ENCODE measurements around the gene PTPRN2.

DNA sequence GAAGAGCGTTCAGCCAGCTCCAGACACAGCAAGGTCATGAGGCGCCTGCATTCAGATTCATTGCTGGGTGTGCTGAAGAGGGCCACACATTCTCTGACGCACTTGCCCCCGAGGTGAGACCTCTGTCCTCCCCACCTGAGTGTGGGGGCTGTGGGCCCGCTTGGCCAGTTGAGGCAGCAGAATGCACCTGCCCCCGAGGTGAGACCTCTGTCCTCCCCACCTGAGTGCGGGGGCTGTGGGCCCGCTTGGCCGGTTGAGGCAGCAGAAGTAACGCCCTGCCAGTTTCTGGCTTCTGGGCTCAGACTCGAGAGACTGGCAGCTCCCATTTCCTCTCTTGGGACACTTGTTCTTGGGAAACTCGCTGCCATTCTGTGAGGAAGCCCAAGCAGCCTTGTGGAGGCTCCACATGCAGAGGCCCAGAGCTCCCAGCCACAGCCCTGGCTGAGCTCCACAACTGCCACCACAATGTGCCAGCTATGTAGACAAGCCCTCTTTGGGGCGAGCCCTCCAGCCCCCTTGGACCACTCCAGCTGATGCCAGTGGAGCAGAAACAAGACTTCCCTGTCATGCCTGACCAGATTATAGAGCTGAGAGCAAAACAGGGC lies 816.8 kb downstream of the PTPRN2 start:
- no peak for TF ChIP-seq NFRKB (IDR thresholded peaks at IDR 0.05)
- no peak for TF ChIP-seq FOXA1 (IDR thresholded peaks at IDR 0.05)
- TF ChIP-seq ELF4 (IDR thresholded peaks at IDR 0.05): no peak
- no peak for TF ChIP-seq FOXM1 (IDR thresholded peaks at IDR 0.05; ENCODE audit: borderline replicate concordance)
- TF ChIP-seq, protein P1, sequence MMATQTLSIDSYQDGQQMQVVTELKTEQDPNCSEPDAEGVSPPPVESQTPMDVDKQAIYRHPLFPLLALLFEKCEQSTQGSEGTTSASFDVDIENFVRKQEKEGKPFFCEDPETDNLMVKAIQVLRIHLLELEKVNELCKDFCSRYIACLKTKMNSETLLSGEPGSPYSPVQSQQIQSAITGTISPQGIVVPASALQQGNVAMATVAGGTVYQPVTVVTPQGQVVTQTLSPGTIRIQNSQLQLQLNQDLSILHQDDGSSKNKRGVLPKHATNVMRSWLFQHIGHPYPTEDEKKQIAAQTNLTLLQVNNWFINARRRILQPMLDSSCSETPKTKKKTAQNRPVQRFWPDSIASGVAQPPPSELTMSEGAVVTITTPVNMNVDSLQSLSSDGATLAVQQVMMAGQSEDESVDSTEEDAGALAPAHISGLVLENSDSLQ (IDR thresholded peaks at IDR 0.05): no peak
- TF ChIP-seq FOXK2 (IDR thresholded peaks at IDR 0.05): no peak
- TF ChIP-seq BHLHE40 (IDR thresholded peaks at IDR 0.05; ENCODE audit: borderline replicate concordance): no peak
- no peak for TF ChIP-seq SP1 (IDR thresholded peaks at IDR 0.05)
- no peak for TF ChIP-seq HDGF (IDR thresholded peaks at IDR 0.05; ENCODE audit: borderline replicate concordance)
